ENCODE measurements around the gene GPR32.
A peak's percentile ranks its signal among the peaks of the same experiment; 100 is the strongest.

The GPR32 gene

DNA sequence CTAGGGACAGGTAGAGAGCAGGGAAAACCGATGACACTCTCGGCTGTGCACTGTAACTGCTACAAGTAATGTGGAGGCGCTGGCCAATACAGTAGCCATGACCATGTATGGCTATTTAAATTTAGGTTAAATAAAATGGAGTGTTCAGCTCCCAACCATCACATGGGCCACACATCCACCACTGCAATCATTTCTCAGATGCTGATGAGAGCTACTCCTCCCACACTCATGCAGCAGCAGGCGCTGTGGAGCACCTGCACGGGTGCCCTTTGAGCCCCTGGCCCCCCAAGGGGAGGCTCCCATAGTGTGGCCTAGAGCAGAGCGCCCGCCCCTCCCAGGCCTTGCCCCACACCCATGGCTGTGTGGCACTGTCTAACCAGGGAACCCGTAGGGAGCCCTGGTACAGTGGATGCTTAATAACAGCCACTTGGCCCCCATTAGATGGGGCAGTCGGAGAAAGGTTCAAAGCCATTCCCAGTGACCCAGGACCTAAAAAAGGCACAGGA, 25.9 kb downstream of the GPR32 start (continued):
- TF ChIP-seq, protein P1, sequence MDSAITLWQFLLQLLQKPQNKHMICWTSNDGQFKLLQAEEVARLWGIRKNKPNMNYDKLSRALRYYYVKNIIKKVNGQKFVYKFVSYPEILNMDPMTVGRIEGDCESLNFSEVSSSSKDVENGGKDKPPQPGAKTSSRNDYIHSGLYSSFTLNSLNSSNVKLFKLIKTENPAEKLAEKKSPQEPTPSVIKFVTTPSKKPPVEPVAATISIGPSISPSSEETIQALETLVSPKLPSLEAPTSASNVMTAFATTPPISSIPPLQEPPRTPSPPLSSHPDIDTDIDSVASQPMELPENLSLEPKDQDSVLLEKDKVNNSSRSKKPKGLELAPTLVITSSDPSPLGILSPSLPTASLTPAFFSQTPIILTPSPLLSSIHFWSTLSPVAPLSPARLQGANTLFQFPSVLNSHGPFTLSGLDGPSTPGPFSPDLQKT (IDR thresholded peaks at IDR 0.05; ENCODE audit: borderline replicate concordance, low read depth, low read length): no peak
- TF ChIP-seq GFI1B (tag by site-specific recombination; IDR thresholded peaks at IDR 0.05) (no peak), IKZF3 (tag by site-specific recombination; IDR thresholded peaks at IDR 0.05) (0 out of 2 replicates have a peak, but pooled peaks have one; percentile 40), BCL11A (tag by site-specific recombination; IDR thresholded peaks at IDR 0.05; ENCODE audit: low read depth) (peak; percentile 19; the same call in 1 of the 2 replicates), ZNF549 (tag by site-specific recombination; IDR thresholded peaks at IDR 0.05) (no peak), ZIC2 (tag by site-specific recombination; IDR thresholded peaks at IDR 0.05) (peak; percentile 19; the same call in 1 of the 2 replicates), GLIS2 (tag by site-specific recombination; IDR thresholded peaks at IDR 0.05) (peak; percentile 48), ZBTB20 (tag by site-specific recombination; IDR thresholded peaks at IDR 0.05) (no peak), ZNF626 (tag by site-specific recombination; IDR thresholded peaks at IDR 0.05) (no peak), ZBTB1 (tag by site-specific recombination; IDR thresholded peaks at IDR 0.05) (no peak), ZNF394 (tag by site-specific recombination; IDR thresholded peaks at IDR 0.05; ENCODE audit: borderline replicate concordance) (peak; percentile 48; the same call in 1 of the 2 replicates), ZNF664 (tag by site-specific recombination; IDR thresholded peaks at IDR 0.05) (no peak), SP7 (tag by site-specific recombination; IDR thresholded peaks at IDR 0.05) (no peak), ZNF426 (tag by site-specific recombination; IDR thresholded peaks at IDR 0.05) (no peak), TRIM28 (IDR thresholded peaks at IDR 0.05; ENCODE audit: borderline replicate concordance, low read length) (no peak), ZNF791 (tag by site-specific recombination; IDR thresholded peaks at IDR 0.05) (no peak)
- TF ChIP-seq, protein P2, sequence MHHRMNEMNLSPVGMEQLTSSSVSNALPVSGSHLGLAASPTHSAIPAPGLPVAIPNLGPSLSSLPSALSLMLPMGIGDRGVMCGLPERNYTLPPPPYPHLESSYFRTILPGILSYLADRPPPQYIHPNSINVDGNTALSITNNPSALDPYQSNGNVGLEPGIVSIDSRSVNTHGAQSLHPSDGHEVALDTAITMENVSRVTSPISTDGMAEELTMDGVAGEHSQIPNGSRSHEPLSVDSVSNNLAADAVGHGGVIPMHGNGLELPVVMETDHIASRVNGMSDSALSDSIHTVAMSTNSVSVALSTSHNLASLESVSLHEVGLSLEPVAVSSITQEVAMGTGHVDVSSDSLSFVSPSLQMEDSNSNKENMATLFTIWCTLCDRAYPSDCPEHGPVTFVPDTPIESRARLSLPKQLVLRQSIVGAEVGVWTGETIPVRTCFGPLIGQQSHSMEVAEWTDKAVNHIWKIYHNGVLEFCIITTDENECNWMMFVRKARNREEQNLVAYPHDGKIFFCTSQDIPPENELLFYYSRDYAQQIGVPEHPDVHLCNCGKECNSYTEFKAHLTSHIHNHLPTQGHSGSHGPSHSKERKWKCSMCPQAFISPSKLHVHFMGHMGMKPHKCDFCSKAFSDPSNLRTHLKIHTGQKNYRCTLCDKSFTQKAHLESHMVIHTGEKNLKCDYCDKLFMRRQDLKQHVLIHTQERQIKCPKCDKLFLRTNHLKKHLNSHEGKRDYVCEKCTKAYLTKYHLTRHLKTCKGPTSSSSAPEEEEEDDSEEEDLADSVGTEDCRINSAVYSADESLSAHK (tag by site-specific recombination; IDR thresholded peaks at IDR 0.05): no peak
- TF ChIP-seq, protein P3, sequence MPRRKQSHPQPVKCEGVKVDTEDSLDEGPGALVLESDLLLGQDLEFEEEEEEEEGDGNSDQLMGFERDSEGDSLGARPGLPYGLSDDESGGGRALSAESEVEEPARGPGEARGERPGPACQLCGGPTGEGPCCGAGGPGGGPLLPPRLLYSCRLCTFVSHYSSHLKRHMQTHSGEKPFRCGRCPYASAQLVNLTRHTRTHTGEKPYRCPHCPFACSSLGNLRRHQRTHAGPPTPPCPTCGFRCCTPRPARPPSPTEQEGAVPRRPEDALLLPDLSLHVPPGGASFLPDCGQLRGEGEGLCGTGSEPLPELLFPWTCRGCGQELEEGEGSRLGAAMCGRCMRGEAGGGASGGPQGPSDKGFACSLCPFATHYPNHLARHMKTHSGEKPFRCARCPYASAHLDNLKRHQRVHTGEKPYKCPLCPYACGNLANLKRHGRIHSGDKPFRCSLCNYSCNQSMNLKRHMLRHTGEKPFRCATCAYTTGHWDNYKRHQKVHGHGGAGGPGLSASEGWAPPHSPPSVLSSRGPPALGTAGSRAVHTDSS (tag by site-specific recombination; IDR thresholded peaks at IDR 0.05): 0 out of 2 replicates have a peak, but pooled peaks have one; percentile 16
- TF ChIP-seq, protein P4, sequence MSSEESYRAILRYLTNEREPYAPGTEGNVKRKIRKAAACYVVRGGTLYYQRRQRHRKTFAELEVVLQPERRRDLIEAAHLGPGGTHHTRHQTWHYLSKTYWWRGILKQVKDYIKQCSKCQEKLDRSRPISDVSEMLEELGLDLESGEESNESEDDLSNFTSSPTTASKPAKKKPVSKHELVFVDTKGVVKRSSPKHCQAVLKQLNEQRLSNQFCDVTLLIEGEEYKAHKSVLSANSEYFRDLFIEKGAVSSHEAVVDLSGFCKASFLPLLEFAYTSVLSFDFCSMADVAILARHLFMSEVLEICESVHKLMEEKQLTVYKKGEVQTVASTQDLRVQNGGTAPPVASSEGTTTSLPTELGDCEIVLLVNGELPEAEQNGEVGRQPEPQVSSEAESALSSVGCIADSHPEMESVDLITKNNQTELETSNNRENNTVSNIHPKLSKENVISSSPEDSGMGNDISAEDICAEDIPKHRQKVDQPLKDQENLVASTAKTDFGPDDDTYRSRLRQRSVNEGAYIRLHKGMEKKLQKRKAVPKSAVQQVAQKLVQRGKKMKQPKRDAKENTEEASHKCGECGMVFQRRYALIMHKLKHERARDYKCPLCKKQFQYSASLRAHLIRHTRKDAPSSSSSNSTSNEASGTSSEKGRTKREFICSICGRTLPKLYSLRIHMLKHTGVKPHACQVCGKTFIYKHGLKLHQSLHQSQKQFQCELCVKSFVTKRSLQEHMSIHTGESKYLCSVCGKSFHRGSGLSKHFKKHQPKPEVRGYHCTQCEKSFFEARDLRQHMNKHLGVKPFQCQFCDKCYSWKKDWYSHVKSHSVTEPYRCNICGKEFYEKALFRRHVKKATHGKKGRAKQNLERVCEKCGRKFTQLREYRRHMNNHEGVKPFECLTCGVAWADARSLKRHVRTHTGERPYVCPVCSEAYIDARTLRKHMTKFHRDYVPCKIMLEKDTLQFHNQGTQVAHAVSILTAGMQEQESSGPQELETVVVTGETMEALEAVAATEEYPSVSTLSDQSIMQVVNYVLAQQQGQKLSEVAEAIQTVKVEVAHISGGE (tag by site-specific recombination; conservative IDR thresholded peaks at IDR 0.05; ENCODE audit: low read depth): no peak
- TF ChIP-seq, protein P5, sequence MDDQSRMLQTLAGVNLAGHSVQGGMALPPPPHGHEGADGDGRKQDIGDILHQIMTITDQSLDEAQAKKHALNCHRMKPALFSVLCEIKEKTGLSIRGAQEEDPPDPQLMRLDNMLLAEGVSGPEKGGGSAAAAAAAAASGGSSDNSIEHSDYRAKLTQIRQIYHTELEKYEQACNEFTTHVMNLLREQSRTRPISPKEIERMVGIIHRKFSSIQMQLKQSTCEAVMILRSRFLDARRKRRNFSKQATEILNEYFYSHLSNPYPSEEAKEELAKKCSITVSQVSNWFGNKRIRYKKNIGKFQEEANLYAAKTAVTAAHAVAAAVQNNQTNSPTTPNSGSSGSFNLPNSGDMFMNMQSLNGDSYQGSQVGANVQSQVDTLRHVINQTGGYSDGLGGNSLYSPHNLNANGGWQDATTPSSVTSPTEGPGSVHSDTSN (CRISPR knock-in tag; IDR thresholded peaks at IDR 0.05): no peak
- TF ChIP-seq, protein P6, sequence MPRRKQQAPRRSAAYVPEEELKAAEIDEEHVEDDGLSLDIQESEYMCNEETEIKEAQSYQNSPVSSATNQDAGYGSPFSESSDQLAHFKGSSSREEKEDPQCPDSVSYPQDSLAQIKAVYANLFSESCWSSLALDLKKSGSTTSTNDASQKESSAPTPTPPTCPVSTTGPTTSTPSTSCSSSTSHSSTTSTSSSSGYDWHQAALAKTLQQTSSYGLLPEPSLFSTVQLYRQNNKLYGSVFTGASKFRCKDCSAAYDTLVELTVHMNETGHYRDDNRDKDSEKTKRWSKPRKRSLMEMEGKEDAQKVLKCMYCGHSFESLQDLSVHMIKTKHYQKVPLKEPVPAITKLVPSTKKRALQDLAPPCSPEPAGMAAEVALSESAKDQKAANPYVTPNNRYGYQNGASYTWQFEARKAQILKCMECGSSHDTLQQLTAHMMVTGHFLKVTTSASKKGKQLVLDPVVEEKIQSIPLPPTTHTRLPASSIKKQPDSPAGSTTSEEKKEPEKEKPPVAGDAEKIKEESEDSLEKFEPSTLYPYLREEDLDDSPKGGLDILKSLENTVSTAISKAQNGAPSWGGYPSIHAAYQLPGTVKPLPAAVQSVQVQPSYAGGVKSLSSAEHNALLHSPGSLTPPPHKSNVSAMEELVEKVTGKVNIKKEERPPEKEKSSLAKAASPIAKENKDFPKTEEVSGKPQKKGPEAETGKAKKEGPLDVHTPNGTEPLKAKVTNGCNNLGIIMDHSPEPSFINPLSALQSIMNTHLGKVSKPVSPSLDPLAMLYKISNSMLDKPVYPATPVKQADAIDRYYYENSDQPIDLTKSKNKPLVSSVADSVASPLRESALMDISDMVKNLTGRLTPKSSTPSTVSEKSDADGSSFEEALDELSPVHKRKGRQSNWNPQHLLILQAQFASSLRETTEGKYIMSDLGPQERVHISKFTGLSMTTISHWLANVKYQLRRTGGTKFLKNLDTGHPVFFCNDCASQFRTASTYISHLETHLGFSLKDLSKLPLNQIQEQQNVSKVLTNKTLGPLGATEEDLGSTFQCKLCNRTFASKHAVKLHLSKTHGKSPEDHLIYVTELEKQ (tag by site-specific recombination; IDR thresholded peaks at IDR 0.05; ENCODE audit: borderline replicate concordance): no peak
- TF ChIP-seq, protein P7, sequence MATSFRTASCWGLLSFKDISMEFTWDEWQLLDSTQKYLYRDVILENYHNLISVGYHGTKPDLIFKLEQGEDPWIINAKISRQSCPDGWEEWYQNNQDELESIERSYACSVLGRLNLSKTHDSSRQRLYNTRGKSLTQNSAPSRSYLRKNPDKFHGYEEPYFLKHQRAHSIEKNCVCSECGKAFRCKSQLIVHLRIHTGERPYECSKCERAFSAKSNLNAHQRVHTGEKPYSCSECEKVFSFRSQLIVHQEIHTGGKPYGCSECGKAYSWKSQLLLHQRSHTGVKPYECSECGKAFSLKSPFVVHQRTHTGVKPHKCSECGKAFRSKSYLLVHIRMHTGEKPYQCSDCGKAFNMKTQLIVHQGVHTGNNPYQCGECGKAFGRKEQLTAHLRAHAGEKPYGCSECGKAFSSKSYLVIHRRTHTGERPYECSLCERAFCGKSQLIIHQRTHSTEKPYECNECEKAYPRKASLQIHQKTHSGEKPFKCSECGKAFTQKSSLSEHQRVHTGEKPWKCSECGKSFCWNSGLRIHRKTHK (tag by site-specific recombination; IDR thresholded peaks at IDR 0.05): no peak
- TF ChIP-seq, protein P8, sequence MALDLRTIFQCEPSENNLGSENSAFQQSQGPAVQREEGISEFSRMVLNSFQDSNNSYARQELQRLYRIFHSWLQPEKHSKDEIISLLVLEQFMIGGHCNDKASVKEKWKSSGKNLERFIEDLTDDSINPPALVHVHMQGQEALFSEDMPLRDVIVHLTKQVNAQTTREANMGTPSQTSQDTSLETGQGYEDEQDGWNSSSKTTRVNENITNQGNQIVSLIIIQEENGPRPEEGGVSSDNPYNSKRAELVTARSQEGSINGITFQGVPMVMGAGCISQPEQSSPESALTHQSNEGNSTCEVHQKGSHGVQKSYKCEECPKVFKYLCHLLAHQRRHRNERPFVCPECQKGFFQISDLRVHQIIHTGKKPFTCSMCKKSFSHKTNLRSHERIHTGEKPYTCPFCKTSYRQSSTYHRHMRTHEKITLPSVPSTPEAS (tag by site-specific recombination; IDR thresholded peaks at IDR 0.05): no peak
